ENCODE data around the gene MTSS2. TPM values are rescaled to one million over a fixed set of nuclear protein-coding genes. Genes with fewer than 3 reads are reported as not detected.

Gene MTSS2
- total RNA-seq, 1 donor from 2014 or later: 60.8 TPM

DNA sequence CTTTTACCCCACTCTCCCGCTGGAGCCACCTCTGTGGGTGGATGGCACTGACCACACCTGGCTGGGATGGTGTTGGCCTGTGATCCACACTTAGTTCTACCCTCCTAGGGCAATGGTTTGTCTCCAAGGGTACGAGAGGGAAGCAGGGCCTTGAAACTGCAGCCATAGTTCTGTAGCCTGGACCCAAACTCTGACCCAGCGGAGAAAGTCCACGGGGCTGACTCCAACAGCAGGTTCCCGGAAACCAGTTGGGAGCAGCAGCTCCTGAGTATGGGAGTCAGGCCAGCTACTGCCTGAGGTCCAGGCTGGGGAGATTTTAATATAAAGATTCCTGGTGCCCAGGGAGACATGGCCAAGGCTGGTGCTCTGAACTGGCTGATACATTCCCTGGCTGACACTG is 23.6 kb upstream of the MTSS2 start:
- peak overlapping the region; percentile 64 for H3K27ac ChIP-seq
- no peaks in the 10 kb centered on the region for H3K27me3 ChIP-seq (ENCODE audit: low read depth)
- no peaks in the 10 kb centered on the region for H3K9me3 ChIP-seq
- no peak for ATAC-seq
- TF ChIP-seq CTCF (IDR thresholded peaks at IDR 0.05): no peak
- peaks cover 53% of the 10 kb centered on the region for H3K4me1 ChIP-seq
- no peak overlapping the region for H3K4me3 ChIP-seq
- intact Hi-C loops (cut with DNase I): no loop called here
- DNase-seq: no peak
- peaks cover 6% of the 10 kb centered on the region for H3K36me3 ChIP-seq

DNA sequence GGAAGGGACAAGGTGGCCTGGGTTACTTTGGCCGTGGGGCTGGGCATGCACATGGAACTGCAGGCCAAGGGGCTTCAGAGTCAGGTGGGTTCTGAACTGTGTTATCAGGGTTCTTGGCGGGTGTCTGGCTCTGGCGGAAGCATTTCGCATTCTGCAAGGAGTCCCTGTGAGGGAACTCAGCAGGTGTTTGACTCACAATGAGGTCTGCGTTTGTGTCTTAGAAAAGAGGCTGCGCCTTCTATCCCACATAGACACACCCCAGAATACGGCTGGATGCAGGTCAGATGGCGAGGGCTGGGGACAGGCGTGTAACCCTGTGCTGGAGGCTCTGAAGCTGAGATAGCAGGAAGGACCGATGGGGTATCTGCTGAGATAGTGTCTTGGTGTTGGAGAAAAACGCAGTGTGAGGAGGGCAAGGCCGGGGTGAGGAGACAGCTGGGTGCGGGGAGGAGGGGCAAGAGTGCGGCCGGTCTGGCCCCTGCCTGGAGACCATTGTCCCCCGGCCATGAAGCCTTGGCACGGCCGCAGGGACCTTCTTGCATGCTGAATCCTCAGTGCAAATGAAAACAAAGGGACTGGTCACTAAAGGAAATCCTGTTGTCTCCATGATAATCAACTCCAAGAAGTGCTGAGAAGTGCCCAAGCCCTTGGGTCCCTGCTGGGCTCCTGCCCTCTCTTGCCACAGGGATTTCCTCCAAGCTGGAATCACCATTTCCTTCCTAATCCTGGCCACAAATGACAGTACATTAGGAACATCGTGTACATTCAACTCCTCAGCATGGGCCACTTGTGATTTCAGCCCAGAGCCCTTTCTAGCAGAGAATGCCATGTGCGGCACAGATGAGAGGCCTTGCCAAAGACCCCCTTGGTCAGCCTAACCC is 22.8 kb upstream of the MTSS2 start:
- H3K4me3 ChIP-seq: no peak overlapping the region
- peak overlapping the region; percentile 64 for H3K27ac ChIP-seq
- intact Hi-C loops (cut with DNase I): no loop called here
- H3K9me3 ChIP-seq: no peaks in the 10 kb centered on the region
- DNase-seq (no peak), ATAC-seq (no peak)
- no peaks in the 10 kb centered on the region for H3K27me3 ChIP-seq (ENCODE audit: low read depth)
- no peak for TF ChIP-seq CTCF (IDR thresholded peaks at IDR 0.05)
- peaks cover 6% of the 10 kb centered on the region for H3K36me3 ChIP-seq
- H3K4me1 ChIP-seq: peaks cover 54% of the 10 kb centered on the region

- no peak for ATAC-seq
- intact Hi-C loops (cut with DNase I): no loop called here
- Histone ChIP-seq H3K4me1 (peaks cover 70% of the 10 kb centered on the region), H3K27ac (peak overlapping the region; percentile 56), H3K9me3 (no peaks in the 10 kb centered on the region), H3K36me3 (peaks cover 6% of the 10 kb centered on the region), H3K27me3 (ENCODE audit: low read depth) (no peaks in the 10 kb centered on the region), H3K4me3 (no peak overlapping the region)
- DNase-seq: no peak
- no peak for TF ChIP-seq CTCF (IDR thresholded peaks at IDR 0.05)
These were observed 21.2 kb upstream of the MTSS2 start for GRCh38 chr16:70706948-70707465.

GRCh38 chr16:70705056-70705455 is 19.2 kb upstream of the MTSS2 start:
- Histone ChIP-seq H3K27me3 (ENCODE audit: low read depth) (no peaks in the 10 kb centered on the region), H3K36me3 (peaks cover 6% of the 10 kb centered on the region), H3K4me1 (peaks cover 74% of the 10 kb centered on the region), H3K9me3 (no peaks in the 10 kb centered on the region), H3K4me3 (no peak overlapping the region), H3K27ac (no peak overlapping the region)
- intact Hi-C loops (cut with DNase I): no loop called here
- no peak for ATAC-seq
- no peak for DNase-seq
- no peak for TF ChIP-seq CTCF (IDR thresholded peaks at IDR 0.05)

DNA sequence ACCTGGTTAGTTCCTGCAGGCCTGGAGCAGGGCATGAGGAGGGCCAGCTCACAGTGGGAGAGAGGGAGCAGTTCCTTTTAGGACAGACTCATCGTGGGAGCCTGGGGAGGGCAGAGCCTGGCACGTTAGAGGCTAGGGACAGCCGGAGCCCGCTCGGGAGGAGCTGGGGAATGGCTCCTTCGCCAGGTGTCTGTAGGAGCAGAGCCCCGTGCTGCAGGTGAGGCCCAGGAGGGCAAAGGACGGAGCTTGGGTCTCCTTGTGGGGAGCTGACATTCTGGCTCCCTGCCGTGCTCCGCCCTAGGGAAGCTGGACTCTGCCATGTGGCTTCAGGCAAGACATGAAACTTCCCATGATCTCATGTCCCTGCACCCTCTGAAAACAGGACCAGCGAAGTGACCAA is 18.7 kb upstream of the MTSS2 start:
- no peaks in the 10 kb centered on the region for H3K9me3 ChIP-seq
- no peak for TF ChIP-seq CTCF (IDR thresholded peaks at IDR 0.05)
- peaks cover 6% of the 10 kb centered on the region for H3K36me3 ChIP-seq
- no peak overlapping the region for H3K4me3 ChIP-seq
- no peak for ATAC-seq
- no peak overlapping the region for H3K27ac ChIP-seq
- intact Hi-C loops (cut with DNase I): no loop called here
- peaks cover 71% of the 10 kb centered on the region for H3K4me1 ChIP-seq
- DNase-seq: no peak
- no peaks in the 10 kb centered on the region for H3K27me3 ChIP-seq (ENCODE audit: low read depth)
